Measurements from ENCODE around the gene HOXA9. TPM values are rescaled to one million over a fixed set of nuclear protein-coding genes. Genes with fewer than 3 reads are reported as not detected.

HOXA9 gene
- total and polyA plus RNA-seq, 5 donors = not detected

DNA sequence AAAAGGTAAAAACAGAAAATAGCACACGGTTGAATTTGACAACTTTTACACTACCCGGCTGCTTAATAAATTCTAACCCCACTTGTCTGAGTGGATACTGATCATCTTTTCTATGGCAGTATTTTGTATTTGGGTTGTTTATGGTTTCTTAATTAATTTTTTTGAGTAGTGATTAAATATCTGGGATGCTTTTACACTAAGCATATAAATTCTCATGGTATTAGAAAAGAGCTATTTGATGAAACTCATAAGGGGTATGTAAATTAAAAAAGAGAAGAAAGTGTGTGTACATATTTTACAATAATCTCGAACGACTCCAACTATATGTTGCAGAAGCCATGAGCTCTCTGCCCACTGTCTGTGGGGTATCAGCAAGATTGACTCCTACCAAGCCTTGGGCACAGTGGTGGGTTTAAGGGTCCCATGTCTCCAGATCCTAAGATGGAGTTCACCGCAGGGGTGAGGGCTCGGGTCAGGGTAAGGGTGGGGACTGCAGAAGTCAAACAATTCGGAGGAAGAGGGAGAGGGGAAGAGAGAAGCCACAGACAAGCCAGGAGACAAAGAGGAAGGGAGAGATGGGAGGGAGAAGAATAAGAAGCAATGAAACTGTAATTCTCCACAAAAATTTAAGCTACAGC is 42.1 kb upstream of the HOXA9 start:
- DNase-seq (no peak), ATAC-seq (no peak)
- H3K27ac ChIP-seq (ENCODE audit: low read length) = no peak overlapping the region
- intact Hi-C loops (cut with DNase I) = loop anchor here in 2 of 4 donors (10.0 kb wide), 2 partner anchors 717 to 807 kb away; no protein-coding TSS in a partner anchor
- no peak overlapping the region for H3K4me3 ChIP-seq (ENCODE audit: low read length)
- peaks cover 3% of the 10 kb centered on the region for H3K27me3 ChIP-seq (ENCODE audit: control insufficient read depth, insufficient read depth)
- 43% methylated on average over 7 of the region's 7 CpGs for WGBS
- peaks cover 2% of the 10 kb centered on the region for H3K4me1 ChIP-seq (ENCODE audit: control insufficient read depth, insufficient read depth, low read length)
- no peaks in the 10 kb centered on the region for H3K9me3 ChIP-seq (ENCODE audit: control insufficient read depth, low read length)

DNA sequence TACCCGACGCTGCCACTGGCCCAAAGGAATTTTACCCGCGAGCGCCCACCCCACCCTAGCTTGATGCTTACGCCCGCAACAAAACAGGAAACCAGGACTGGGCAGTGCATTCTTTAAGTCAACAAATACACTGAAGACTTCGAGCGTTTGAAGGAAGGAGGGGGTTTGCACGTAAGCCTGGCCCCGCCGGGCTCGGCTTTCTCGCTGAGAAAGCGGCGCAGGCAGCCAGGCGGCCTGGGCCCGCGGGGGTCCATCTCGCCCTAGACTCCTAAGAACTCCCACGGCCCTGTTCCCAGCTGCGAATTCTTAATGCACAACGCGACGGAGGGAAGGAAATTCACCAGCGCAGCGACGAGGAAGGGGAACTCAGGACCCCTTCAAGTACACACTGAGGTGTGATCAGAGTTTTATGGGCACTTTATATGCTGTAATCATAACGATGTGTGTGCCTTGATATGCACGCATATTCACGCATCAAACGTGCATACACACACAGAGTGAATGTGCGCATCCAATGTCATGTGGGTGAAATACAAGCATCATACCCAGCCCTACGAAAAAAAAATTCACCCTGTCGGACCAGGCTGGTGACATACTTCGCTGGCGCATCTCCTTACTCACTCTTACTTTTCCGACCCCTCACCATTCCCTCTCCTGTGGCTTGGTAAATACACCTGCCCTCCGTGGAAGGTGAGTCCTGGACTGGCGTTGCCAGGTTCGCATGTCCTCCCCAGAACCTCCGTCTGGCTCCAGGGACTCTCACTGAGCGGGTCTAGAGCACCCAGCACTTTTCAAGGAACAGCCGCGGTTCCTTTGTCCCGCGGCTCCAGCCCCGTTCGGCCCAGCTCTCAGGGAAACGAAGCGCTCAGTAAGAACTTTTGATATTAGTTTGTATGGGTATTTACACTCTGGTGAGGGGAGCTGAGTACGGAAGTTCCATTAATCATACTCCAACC is 40.3 kb upstream of the HOXA9 start:
- intact Hi-C loops (cut with DNase I) = loop anchor here in 2 of 4 donors (10.0 kb wide), 2 partner anchors 719 to 809 kb away; no protein-coding TSS in a partner anchor
- Histone ChIP-seq H3K9me3 (ENCODE audit: control insufficient read depth, low read length) (no peaks in the 10 kb centered on the region), H3K27me3 (ENCODE audit: control insufficient read depth, insufficient read depth) (no peaks in the 10 kb centered on the region), H3K4me1 (ENCODE audit: control insufficient read depth, insufficient read depth, low read length) (peaks cover 2% of the 10 kb centered on the region), H3K27ac (ENCODE audit: low read length) (no peak overlapping the region), H3K4me3 (ENCODE audit: low read length) (no peak overlapping the region)
- DNase-seq (no peak), ATAC-seq (no peak)
- 7% methylated on average over 52 of the region's 52 CpGs for WGBS

DNA sequence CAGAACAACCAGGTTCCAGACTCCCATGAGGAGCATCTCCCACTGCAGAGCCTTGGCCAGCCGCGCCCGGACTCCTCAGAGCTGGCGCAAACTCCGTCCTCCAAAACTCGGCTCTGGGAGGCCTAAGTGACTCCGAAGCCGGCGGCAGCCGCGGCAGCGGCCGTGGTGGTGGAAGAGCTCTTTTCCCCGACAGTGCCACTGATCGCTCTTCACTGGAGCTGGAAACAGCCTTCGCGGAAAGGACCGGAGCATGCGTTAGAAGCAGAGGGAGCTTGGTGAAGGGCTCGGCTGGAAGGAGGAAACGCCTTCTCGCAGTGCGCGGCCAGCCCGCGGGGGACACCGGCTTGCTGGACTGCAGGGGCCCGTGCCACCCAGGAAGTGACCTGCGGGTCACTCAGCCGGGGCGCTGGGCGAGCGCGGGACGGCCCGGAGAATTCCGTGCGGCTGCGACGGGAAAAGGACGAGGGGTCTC is 39.5 kb upstream of the HOXA9 start:
- ATAC-seq = no peak

DNA sequence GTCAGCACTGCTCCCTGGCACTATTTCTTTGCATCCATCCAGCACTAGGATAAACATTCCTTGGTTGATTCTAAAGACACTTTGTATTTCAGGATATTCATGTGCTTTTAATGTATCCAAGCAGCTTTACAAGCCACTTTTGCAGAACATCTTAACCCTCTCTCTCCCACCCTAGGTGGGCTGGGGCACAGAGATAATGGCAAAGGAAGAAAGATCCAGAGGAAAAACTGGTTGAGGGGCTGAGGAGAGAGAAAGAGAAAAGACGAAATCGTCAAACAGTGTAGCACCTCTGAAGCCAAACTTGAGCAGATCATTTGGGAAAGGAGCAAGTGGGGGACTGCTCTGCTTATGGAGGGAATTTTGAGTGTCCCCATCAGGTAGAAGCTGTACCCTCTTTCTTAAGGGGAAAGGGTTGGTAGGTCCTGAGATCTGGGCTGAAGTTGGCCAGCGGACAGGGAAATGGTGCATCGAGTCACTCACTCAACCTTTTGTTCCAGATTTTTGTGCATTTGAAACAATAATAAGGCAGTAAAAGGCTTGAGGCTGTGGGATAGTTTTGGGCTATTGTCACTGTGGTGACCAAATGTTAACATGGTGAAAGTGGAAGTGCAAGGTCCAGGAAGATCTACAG is 38.7 kb upstream of the HOXA9 start:
- WGBS = 24% methylated on average over 4 of the region's 4 CpGs
- Histone ChIP-seq H3K9me3 (ENCODE audit: control insufficient read depth, low read length) (no peaks in the 10 kb centered on the region), H3K27me3 (ENCODE audit: control insufficient read depth, insufficient read depth) (no peaks in the 10 kb centered on the region), H3K27ac (ENCODE audit: low read length) (no peak overlapping the region), H3K4me1 (ENCODE audit: control insufficient read depth, insufficient read depth, low read length) (peaks cover 2% of the 10 kb centered on the region), H3K4me3 (ENCODE audit: low read length) (no peak overlapping the region)
- ATAC-seq = no peak
- intact Hi-C loops (cut with DNase I) = loop anchor here in 2 of 4 donors (10.0 kb wide), 2 partner anchors 721 to 811 kb away; no protein-coding TSS in a partner anchor
- no peak for DNase-seq

More for the DNA sequence above, 39.5 kb upstream of the HOXA9 start:
- H3K4me3 ChIP-seq (ENCODE audit: low read length) = no peak overlapping the region
- intact Hi-C loops (cut with DNase I) = loop anchor here in 2 of 4 donors (10.0 kb wide), 2 partner anchors 720 to 810 kb away; no protein-coding TSS in a partner anchor
- no peak overlapping the region for H3K27ac ChIP-seq (ENCODE audit: low read length)
- H3K27me3 ChIP-seq (ENCODE audit: control insufficient read depth, insufficient read depth) = no peaks in the 10 kb centered on the region
- peak in 1 of 3 donors; percentile 55 for DNase-seq
- WGBS = 3% methylated on average over 41 of the region's 41 CpGs
- peaks cover 2% of the 10 kb centered on the region for H3K4me1 ChIP-seq (ENCODE audit: control insufficient read depth, insufficient read depth, low read length)
- no peaks in the 10 kb centered on the region for H3K9me3 ChIP-seq (ENCODE audit: control insufficient read depth, low read length)

DNA sequence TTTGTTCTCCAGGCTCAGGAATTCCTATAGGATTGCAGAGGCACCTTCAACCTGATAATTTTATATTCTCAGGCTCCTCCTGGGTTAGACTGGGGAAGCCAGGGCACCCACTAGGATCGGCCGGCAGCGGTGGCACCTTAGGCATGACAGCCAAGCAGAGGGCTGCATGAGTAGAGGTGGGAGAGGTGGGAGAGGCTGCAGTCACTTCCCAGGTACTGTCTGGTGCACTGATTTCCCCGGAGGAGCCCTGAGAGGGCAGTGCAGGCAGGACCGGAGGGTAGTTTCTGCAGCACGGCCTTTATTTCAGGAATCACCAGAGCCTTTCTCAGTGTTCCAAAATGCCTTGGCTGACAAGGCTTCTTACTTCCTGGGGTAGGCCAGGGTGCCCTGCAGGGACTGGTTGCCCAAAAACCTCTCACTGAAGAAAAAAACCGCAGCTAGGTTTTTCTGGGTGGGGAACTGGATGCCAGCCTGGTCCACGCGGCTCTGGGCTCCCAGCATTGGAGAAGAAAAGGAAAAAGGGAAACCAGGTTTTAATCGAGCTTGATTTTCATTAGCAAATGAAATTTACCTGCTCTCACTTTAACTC is 38.1 kb upstream of the HOXA9 start:
- ATAC-seq = no peak
- peaks cover 2% of the 10 kb centered on the region for H3K4me1 ChIP-seq (ENCODE audit: control insufficient read depth, insufficient read depth, low read length)
- no peak for DNase-seq
- intact Hi-C loops (cut with DNase I) = loop anchor here in 2 of 4 donors (10.0 kb wide), 2 partner anchors 721 to 811 kb away; no protein-coding TSS in a partner anchor
- no peaks in the 10 kb centered on the region for H3K9me3 ChIP-seq (ENCODE audit: control insufficient read depth, low read length)
- no peak overlapping the region for H3K4me3 ChIP-seq (ENCODE audit: low read length)
- 21% methylated on average over 10 of the region's 10 CpGs for WGBS
- H3K27me3 ChIP-seq (ENCODE audit: control insufficient read depth, insufficient read depth) = no peaks in the 10 kb centered on the region
- H3K27ac ChIP-seq (ENCODE audit: low read length) = no peak overlapping the region

DNA sequence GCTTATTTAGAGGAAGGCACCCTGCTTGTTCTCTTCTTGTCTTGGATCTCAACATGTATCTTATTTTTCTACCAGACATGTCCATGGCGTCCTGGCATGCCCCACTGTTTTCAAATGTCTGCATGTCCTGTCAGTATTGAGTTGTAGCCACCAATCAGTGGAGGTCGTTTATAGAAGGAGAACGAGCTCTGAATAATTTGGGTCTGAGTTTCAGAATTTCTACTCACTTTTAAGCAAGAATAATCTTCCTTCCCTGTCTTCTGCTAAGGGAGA is 37.5 kb upstream of the HOXA9 start:
- H3K27ac ChIP-seq (ENCODE audit: low read length) = no peak overlapping the region
- H3K9me3 ChIP-seq (ENCODE audit: control insufficient read depth, low read length) = no peaks in the 10 kb centered on the region
- no peak overlapping the region for H3K4me3 ChIP-seq (ENCODE audit: low read length)
- intact Hi-C loops (cut with DNase I) = loop anchor here in 2 of 4 donors (10.0 kb wide), 2 partner anchors 722 to 812 kb away; no protein-coding TSS in a partner anchor
- no peaks in the 10 kb centered on the region for H3K27me3 ChIP-seq (ENCODE audit: control insufficient read depth, insufficient read depth)
- no peak for DNase-seq
- peaks cover 2% of the 10 kb centered on the region for H3K4me1 ChIP-seq (ENCODE audit: control insufficient read depth, insufficient read depth, low read length)
- no peak for ATAC-seq
- WGBS = 15% methylated on average over 3 of the region's 3 CpGs

DNA sequence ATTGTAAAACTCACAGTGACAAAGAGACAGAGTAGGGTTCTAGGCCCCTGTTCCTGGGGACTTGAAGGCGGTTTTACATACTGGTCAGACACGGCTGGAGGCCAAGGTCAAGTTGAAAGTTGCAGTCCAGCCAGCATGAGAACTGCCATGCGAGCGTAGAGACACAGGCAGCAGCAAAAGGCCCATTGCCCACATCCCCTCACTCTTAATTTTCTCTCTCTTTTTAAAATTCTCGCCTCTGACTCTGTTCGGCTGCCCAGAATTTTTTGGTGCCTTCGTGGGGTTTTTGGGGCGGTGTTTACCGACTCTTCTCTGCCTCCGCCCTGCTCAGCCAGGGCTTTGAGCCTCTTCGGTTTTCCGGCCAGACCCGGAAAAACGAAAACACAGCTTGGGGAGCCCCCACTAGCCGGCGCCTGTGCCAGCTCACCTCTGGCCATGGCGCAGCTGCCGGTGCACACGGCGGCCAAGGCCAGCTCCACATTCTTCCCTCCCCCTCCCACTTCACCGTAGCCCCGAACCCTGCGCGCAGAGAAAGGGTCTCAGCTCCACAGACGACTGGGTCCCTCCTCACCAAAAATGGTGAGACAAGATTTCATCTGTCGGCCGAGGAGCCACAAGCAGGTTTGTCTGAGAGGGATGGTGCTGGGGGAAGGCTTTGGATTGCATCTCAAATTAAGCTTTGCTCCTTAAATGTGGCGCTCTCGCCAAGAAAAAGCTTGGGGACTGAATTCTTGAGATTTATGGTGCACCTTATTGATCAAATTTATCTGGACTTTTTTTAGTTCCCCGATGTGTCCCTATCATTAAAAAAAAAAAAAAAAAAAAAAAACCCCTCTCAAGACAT is 36.9 kb upstream of the HOXA9 start:
- 18% methylated on average over 30 of the region's 30 CpGs for WGBS
- ATAC-seq = no peak
- Histone ChIP-seq H3K27ac (ENCODE audit: low read length) (no peak overlapping the region), H3K4me1 (ENCODE audit: control insufficient read depth, insufficient read depth, low read length) (peaks cover 2% of the 10 kb centered on the region), H3K9me3 (ENCODE audit: control insufficient read depth, low read length) (no peaks in the 10 kb centered on the region), H3K27me3 (ENCODE audit: control insufficient read depth, insufficient read depth) (no peaks in the 10 kb centered on the region), H3K4me3 (ENCODE audit: low read length) (no peak overlapping the region)
- intact Hi-C loops (cut with DNase I) = loop anchor here in 2 of 4 donors (10.0 kb wide), 2 partner anchors 723 to 813 kb away; no protein-coding TSS in a partner anchor
- no peak for DNase-seq

DNA sequence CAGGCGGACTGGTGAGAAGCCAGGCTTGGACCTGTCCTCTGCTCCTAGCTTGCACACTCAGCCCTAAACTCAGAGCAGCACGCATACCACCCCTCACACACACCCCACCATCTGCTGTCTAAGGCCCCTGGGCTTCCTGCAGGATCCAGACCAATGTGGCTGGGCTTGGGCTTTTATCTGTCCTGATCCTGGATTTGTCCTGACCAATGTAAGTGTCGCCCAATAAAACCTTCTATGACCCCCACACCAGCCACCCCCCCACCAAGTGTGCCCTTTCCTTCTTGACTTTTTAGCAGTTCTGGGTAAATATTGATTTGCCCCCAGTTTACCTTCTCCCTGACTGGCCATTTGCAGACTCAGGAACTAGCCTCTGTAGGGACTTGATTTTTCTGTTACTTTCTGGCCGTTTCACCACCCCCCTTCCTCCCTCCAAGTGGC is 36.3 kb upstream of the HOXA9 start:
- Histone ChIP-seq H3K27ac (ENCODE audit: low read length) (no peak overlapping the region), H3K27me3 (ENCODE audit: control insufficient read depth, insufficient read depth) (no peaks in the 10 kb centered on the region), H3K9me3 (ENCODE audit: control insufficient read depth, low read length) (no peaks in the 10 kb centered on the region), H3K4me3 (ENCODE audit: low read length) (no peak overlapping the region), H3K4me1 (ENCODE audit: control insufficient read depth, insufficient read depth, low read length) (peaks cover 2% of the 10 kb centered on the region)
- whole genome bisulfite sequencing = 28% methylated on average over 4 of the region's 4 CpGs
- DNase-seq (no peak), ATAC-seq (no peak)
- intact Hi-C loops (cut with DNase I) = loop anchor here in 2 of 4 donors (10.0 kb wide), 2 partner anchors 723 to 813 kb away; no protein-coding TSS in a partner anchor

DNA sequence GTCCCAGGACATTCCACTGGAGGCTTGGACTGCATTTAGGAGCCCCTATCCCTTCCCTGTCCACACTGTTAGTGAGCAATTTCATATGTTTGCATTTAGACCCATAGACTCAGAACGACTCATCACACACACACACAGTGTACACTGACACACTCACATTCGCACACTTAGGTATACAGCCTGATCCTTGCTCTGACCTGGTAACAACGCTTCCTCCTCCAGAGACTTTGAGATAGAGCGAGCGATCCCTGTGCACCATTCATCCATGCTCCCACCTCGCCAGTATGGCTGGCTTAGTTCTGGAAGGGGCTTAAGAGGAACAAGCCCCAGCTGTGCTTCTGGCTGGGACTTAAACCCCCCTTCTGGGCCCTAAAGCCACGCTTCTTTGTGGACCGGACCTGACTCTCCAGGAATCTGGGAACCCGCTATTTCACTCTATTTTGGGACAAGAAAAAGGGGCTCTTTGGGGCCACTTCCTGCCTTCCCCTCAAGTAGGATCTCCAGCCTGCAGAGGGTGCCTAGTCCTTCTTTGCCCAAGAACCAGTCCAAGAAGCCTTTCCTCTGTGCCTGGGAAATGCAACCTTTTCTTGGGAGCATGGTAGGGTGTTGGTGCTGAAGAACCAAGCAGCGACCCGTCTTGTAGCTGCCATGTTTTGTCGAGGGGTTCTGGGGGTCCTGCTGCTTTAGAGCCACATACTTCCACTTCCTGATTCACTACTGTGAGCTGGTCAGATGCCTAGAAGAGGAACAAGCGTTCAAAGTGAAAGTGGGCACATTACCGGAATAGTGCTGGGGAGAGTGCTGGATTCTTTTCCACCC is 35.6 kb upstream of the HOXA9 start:
- no peaks in the 10 kb centered on the region for H3K9me3 ChIP-seq (ENCODE audit: control insufficient read depth, low read length)
- 14% methylated on average over 14 of the region's 14 CpGs for WGBS
- intact Hi-C loops (cut with DNase I) = loop anchor here in 2 of 4 donors (10.0 kb wide), 2 partner anchors 724 to 814 kb away; no protein-coding TSS in a partner anchor
- ATAC-seq (no peak), DNase-seq (no peak)
- no peak overlapping the region for H3K4me3 ChIP-seq (ENCODE audit: low read length)
- H3K4me1 ChIP-seq (ENCODE audit: control insufficient read depth, insufficient read depth, low read length) = peaks cover 2% of the 10 kb centered on the region
- H3K27ac ChIP-seq (ENCODE audit: low read length) = no peak overlapping the region
- no peaks in the 10 kb centered on the region for H3K27me3 ChIP-seq (ENCODE audit: control insufficient read depth, insufficient read depth)

All from right cardiac atrium (tissue), 5 donors.